SK-N-SH (cell line): ENCODE results near the gene COL23A1.

Experiments
- EP300 ChIP-seq, 2 experiments: IDR thresholded peaks; 2 replicates each; pipeline versions ENCODE4 v1.4.0 to v1.6.1; 2012; ENCODE audit warnings: borderline replicate concordance in 1 of 2, low read depth in 1 of 2, low read length in 1 of 2
- POLR2AphosphoS5 ChIP-seq: IDR thresholded peaks from 2 replicates; pipeline ENCODE4 v1.6.1; 2012; ENCODE audit warnings: low read depth, low read length
- RAD21 ChIP-seq: IDR thresholded peaks from 2 replicates; pipeline ENCODE4 v1.6.1; 2012; ENCODE audit warnings: mild to moderate bottlenecking, low read length
- REST ChIP-seq: IDR thresholded peaks from 2 replicates; pipeline ENCODE4 v1.6.1; 2012; ENCODE audit warnings: mild to moderate bottlenecking, low read depth, low read length, moderate library complexity

DNA sequence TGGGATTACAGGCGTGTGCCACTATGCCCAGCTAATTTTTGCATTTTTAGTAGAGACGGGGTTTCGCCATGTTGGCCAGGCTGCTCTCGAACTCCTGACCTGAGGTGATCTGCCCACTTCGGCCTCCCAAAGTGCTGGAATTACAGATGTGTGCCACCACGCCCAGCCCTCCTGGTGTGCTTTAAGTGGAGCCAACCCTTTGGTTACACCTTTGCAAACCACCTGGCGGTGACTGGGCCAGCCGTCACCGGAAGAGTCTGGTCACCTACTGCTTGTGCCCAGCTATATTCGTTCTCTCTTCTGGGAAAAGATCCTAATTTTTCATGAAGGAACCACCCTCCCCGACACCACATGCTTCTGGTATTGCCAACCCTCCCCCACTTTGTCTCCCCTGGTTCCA, 35.9 kb downstream of the COL23A1 start:
- TF ChIP-seq RAD21 = no peak
- no peak for TF ChIP-seq REST
- no peak for TF ChIP-seq EP300 (IDR thresholded peaks at IDR 0.05; ENCODE audit: borderline replicate concordance in 1 of 2, low read depth in 1 of 2, low read length in 1 of 2)
- no peak for TF ChIP-seq POLR2AphosphoS5
